Left renal cortex interstitium (tissue), 4 donors: Measurements from ENCODE around the gene TRERF1. TPM values are rescaled to one million over a fixed set of nuclear protein-coding genes. Genes with fewer than 3 reads are reported as not detected.
"Not testable (repeated sequence)": the region's sequence is repeated elsewhere in the genome, so short reads cannot be mapped to it uniquely, and the experiment has no call there.

Experiments used
- DNase-seq, 4 donors: peaks; one replicate each; pipeline ENCODE4 v3.0.0-alpha.2; 2013; ENCODE audit warnings: low read depth in 4 of 4, low spot score in 2 of 4, missing footprints in 1 of 4
- polyA plus RNA-seq, 4 donors: library from polyadenylated mRNA; unstranded; fragments of 120-200 nt; gene quantifications; one replicate each; pipeline ENCODE4 v1.2.1, GENCODE V29; 2013; ENCODE audit not compliant: insufficient read length in 4 of 4

TRERF1 gene
- polyA plus RNA-seq, 4 donors: 14.1 to 18.4 (median 16.0) TPM

DNA sequence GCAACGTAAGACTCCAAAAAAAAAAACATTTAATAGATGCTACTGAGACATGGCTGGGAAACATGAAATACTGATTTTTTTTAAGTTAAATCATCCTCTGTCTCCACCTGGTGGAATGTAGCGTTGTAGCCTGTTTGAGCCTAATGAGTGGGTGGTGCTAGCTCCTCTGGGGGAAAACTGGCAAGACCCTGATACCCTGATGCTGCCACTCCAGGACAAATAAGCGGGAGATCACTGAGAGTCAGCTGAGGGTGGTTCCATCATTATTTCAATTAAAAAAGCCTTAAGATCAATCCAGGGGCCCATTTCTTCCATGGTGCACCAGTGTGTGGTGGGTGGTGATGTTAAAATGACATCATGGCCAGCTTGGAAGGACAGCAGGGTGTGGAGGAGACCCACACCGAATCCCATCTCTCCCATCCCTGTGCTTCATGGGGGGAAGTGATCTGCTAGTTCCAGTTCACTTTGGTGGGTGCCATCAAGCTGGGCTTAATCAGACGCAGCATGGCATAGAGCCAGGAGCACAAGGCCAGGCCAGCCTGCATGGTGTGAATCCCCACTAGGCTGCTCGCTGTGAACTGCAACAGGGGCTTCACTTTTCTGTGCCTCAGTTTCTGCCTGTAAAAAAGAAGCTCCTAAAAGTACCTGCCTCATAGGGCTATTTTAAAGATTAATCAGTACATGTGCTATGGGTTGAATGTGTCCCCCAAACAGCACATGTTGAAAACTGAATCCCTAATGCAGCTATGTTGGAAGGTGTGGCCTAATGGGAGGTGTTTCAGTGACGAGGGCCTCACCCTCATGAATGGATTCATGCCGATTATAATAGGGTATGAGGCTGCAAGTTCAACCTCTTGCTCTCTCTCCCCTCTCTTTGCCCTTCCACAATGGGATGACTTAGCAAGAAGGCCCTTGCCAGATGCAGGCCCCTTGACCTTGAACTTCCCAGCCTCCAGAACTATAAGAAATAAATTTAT is 221.1 kb downstream of the TRERF1 start:
- no peak for DNase-seq

- DNase-seq: no peak
Observed at GRCh38 chr6:42229506-42230119, 222.1 kb downstream of the TRERF1 start.

DNA sequence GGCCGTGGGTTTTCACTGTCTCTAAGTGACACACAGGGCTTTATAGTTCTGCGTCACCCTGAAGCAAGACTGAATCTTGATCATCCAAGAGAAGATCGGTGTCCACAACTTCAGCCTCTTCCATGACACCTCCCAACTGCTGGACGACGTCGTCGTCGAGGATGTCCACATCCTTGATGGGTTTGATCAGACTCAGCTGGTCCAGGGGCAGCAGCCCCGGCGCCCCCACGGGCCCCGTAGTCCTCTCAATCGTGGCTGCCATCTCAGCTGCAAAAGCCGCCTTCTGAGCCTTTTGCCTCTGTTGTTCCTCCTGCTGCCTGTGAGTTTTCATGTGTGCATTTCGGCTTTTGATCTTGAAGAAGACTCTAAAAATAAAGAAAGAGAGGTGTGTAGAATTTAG is 223.4 kb downstream of the TRERF1 start:
- no peak for DNase-seq

DNA sequence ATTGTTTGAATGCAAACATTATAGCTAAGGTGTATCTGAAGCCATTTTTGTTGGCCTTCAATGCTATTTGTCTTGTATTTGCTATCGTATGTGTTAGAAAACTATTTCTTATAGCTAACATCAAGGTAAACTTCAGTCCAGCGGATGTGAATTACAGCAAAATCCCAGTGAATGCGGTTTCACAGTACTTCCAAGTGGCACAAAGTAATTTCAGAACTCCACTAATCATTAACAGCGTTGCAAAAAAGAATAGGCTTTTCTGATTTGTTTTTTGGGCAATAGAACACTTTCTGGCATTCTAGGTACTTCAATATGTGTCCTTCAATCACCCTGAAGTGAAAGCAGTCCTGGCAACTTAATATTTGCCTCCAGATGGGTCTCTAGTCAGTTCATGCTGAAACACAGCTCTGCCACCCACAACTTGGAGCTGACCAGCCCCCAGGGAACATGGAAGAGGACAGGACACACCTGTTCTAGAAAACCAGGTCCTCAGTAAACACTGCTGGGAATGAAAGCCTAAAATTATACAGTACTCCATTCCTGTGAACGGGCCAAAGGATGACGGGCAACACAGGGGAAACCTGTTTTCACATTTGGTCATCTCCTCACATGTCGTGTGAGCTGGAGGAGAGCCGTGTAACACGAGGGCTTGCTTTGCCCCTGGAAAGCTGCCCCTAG is 224.4 kb downstream of the TRERF1 start:
- no peak for DNase-seq

GRCh38 chr6:42226645-42227143 is 225.0 kb downstream of the TRERF1 start:
- peak in 1 of 4 donors; percentile 25 for DNase-seq

DNA sequence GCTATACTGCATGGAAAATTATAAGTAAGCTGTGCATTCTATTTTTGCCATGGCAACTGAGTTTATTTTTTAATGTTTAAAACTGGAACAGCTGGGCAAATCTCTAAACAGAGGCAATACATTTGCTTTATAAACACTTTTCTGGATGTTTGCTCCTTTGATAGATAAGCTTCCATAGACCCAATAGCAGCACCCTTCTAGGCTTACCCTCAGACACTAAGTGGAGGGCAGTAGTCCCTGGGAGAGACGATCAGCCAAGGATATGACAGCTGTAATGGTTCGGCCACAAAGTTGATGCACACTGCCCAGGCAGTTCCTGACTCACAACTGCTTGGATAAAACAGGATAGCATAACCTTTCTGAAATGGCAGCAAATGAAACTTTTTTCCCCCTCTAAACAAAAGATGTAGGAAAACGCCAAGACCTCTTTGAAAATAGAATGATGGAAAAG is 225.5 kb downstream of the TRERF1 start:
- DNase-seq: no peak

GRCh38 chr6:42225419-42225818 is 226.3 kb downstream of the TRERF1 start:
- no peak for DNase-seq

DNA sequence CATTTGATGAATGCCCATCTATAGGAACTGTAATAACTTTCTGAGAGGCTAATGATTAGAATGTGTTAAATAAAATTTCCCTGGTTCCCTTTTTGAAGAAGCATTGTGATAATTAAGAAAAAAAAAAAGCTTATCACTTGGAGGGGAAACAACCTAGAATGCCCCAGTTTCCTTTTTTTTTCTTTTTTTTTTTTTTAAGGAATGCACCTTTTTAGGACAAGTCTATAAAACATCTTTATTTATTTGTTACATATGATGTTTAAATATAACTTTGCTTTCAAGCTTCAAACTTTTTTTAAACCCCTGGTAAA is 226.7 kb downstream of the TRERF1 start:
- DNase-seq: no peak

GRCh38 chr6:42224222-42225028 is 227.3 kb downstream of the TRERF1 start:
- DNase-seq: no peak

DNA sequence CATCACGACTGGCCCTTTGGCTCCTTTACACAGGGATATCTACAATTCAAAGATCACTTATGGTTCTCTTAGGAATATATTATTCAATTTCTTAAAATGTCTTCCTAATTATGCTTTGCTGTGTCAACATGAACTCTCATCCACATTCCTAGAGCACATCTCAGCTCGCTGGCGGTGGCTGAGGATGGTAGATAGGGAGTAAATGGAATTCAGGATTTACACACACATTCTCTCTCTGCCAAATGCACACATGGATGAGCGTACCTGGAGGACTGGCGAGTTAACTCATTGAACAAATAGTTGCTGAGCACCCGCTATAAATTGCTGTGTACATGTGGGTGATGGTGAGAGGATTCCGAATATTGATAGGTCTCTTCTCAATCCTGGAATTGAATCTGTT is 229.3 kb downstream of the TRERF1 start:
- DNase-seq: no peak

DNA sequence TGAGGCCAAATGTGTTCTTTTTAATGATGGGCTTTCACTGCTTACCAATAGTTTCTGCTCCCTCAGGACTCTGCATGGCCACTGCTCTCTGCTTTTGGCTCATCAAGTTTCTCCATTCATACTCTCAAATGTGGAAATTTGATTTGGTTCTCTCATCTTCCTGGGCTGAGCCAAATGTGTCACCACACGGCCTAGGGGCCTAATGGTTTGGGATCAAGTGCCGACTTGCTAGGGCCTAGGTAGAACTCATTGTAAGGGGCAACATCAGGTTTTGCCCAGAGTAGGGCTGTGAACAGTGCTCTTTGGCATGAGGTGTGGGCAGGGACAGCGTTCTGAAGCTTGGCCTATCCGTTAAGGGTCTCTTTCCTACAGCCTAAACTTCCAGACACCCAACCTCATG is 230.2 kb downstream of the TRERF1 start:
- DNase-seq: no peak

DNA sequence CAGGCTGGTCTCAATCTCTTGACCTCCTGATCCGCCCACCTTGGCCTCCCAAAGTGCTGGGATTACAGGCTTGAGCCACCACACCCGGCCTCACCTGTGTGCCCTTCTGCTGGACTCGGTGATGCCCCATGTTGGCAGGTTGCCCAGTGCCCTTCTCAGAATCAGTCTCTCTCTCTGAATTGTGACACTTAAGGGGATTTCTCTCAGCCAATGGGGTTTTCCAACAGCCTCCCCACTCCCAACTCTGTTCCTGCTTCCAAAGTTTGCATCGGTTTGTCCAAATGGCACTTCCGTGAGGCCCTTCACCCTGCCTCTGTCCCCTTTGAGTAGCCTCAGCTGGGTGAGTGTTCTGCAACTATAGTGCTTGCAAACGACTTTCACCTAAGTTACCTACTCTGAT is 230.9 kb downstream of the TRERF1 start:
- DNase-seq: no peak

GRCh38 chr6:42217519-42218367 is 234.0 kb downstream of the TRERF1 start, which contains the start of gene MRPS10:
Gene MRPS10, minus strand, starts transcription at chr6:42217861. Its CDS starts 12 bp downstream, at chr6:42217849.
- DNase-seq: peak; percentile 56 to 93 (median 82)

DNA sequence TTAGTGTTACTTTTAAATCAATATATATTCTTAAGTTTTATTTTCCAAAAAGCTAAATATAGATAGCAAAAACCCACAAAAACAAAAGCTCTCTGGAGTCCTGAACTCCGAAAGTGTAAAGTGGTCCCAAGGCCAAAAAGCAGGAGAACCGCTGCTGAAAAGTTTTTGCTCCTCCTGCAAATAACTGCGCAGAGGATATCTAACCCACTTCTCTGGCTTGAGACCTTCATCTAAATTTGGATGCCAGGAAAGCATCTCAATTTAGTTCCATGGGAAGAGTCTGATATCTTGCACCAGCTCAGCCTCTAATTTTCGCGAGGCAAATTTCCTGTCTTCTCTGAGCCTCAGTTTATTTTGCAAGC is 234.6 kb downstream of the TRERF1 start:
- no peak for DNase-seq

DNA sequence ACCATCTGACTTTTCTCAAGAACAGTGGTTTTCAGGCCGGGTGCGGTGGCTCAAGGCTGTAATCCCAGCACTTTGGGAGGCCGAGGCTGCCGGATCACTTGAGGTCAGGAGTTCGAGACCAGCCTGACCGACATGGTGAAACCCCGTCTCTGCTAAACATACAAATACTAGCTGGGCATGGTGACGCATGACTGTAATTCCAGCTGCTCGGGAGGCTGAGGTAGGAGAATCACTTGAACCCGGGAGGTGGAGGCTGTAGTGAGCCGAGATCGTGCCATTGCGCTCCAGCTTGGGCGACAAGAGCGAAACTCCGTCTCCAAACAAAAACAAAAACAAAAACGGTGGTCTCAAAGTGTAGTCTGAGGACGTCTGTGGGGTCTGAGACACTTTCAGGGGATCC is 235.2 kb downstream of the TRERF1 start:
- not testable (repeated sequence) for DNase-seq

DNA sequence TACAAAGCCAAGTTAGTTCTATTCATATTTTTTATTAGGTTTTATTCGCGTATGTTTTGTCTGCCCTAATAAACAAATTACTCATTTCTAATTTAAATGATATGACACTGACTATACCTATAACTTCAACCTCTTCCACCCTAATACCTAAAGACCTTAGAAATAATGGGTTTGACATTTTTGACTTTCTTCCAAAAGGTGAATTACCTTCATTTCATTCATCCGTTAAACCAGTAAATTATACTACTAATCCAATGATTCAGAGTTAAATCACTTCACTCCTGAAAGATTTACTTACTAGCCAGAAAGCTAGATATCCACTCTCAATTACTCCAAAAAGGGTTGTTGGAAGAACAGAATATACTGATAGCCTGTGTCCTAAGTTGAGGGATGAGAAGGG is 239.3 kb downstream of the TRERF1 start:
- no peak for DNase-seq

GRCh38 chr6:42211726-42212125 is 240.0 kb downstream of the TRERF1 start:
- DNase-seq: no peak

DNA sequence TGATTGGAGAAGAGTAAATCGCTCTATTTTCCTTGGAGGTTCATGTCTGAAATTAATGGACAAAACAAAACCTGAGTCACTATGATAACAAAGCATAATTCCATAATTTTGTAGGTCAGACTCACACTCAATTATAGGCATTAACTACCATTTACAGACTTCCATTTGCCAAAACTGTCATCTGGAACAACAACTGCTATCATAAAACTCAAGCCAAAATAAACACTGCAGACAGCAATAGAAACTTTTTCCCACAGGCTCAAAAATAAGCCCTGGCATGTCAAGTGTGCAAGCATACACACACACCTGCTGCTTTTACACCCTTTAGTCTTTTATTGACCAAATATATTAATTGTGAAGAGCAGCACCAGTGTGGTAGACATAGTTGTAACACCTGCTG is 241.2 kb downstream of the TRERF1 start:
- DNase-seq: no peak

DNA sequence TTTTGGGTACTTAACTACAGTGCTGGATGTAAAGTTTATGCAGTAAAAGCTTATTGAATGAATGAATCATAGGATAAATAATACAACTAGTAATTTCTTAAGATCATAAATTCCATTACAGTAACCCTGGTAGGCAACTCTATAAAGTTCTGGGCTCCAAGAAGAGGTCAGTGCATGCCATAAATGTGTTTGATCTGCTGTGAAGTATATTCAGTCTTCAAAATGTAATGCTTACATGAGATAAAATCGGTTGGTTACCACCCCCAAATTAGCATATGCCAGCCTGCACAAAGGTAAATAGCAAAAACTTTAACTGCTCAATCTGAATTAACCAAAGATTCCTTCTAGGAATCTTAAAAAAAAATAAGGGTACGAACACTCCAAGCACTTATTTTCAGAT is 244.2 kb downstream of the TRERF1 start:
- not testable (repeated sequence) for DNase-seq
